GM12801 (cell line): ENCODE measurements around the gene EPHB2.

Experiments used
- CTCF ChIP-seq: IDR thresholded peaks from one replicate; pipeline ENCODE4 v1.5.1; 2011; ENCODE audit warnings: control low read depth; ENCODE audit not compliant: insufficient read length; ENCODE audit errors: extremely low read depth

Gene EPHB2

GRCh38 chr1:22710701-22711049 lies at the start of gene EPHB2:
TSS of gene EPHB2 (plus strand) at chr1:22710839. CDS start at chr1:22710983, 144 bp downstream.
- TF ChIP-seq CTCF: no peak

DNA sequence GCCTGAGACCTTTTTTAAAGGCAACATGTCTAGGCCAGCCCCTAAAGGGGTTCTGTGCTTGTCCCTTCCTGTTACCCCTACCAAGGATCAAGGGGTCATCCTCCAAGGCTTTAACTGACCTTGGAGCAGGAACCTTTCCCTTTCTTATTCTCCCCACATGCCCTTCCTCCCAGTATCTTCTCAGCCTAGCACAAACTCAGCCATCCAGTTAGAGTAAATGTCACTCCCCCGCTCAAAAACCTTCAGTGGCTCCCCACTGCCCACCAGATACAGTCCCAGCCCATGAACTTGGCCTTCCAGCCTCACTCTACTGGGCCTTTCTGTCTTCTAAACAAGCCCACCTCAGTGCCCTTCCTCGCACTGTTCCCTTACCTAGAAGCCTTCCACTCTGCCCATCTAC lies 48.8 kb upstream of the EPHB2 start:
- TF ChIP-seq CTCF: no peak

DNA sequence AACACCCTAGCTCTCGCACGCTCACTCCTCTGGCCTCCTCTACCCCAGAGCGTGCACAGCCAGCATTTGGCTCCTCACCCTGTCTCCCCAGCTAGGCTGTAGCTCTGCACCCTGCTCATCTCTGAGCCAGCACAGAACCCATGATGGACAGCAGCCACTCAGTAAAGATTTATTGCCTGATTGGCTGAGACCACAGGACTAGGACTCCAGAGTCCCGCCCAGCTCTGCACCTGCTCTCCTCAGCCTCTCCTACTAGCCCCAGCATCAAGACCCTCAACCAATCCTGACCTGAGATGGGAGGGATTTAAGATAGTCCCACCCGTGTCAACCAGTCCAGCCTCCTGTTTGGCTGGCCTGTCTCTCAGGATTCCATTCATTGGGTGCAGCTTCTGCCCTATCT lies 48.3 kb upstream of the EPHB2 start:
- no peak for TF ChIP-seq CTCF

- TF ChIP-seq CTCF: no peak
Observed at GRCh38 chr1:22662986-22663408, 47.6 kb upstream of the EPHB2 start.

GRCh38 chr1:22665752-22666151 lies 44.9 kb upstream of the EPHB2 start:
- no peak for TF ChIP-seq CTCF

- TF ChIP-seq CTCF: no peak
Observed at GRCh38 chr1:22666412-22666811, 44.2 kb upstream of the EPHB2 start.

GRCh38 chr1:22670352-22670975 lies 40.2 kb upstream of the EPHB2 start:
- no peak for TF ChIP-seq CTCF

GRCh38 chr1:22671999-22672398 lies 38.6 kb upstream of the EPHB2 start:
- TF ChIP-seq CTCF: no peak
